ENCODE data around the gene MEGF11. TPM values are rescaled to one million over a fixed set of nuclear protein-coding genes. Genes with fewer than 3 reads are reported as not detected.
"Not testable (repeated sequence)": the region's sequence is repeated elsewhere in the genome, so short reads cannot be mapped to it uniquely, and the experiment has no call there.

The MEGF11 gene
- total RNA-seq, 1 experiment from 2014 or later: 0.03 TPM

DNA sequence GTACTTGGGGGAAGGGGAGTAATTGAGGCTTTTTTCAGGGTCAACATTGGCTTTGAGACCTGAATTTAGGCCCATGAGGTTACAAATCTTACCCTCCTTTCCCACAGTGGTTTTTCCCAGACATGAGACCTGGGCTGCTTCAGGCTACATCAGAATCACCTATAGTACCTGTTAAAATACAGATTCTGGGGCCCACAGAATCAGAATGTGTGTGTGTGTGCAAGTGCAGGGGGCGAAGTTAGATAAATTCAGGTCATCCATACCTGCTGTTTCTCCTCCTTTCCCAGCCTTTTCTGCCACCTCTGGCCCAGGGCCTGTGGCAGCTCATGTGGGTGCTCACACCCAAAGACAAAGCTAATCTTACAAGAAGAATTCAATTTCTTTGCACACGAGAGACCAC is 273.7 kb downstream of the MEGF11 start:
- Histone ChIP-seq H3K36me3 (no peaks in the 10 kb centered on the region), H3K9me3 (replicated peaks) (no peaks in the 10 kb centered on the region), H3K27me3 (replicated peaks) (peaks cover 28% of the 10 kb centered on the region), H3K4me3 (no peak overlapping the region), H3K4me1 (replicated peaks) (no peaks in the 10 kb centered on the region), H3K27ac (no peak overlapping the region)
- DNase-seq (ENCODE audit: low read depth in 1 of 2, low spot score in 2 of 2): no peak

DNA sequence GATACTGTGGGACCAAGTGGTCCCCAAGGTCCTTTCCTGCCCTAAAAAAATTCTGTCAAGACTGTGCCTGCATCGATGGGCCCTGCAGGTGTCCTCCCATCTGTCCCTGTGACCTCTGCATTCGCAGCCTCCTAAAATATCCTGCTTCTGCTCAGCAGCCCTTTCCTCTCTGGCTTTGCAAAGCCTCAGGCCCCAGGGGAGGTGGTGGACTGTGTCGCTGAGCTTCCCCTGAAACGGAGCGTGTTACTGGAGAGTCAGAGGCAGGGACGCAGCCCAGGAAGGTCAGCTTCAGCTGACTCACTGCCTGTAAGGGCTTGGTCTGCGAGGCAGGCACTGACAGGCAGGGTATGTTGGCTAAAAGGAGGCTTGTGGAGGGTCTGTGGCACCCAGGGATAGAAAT is 274.2 kb downstream of the MEGF11 start:
- Histone ChIP-seq H3K9me3 (replicated peaks) (no peaks in the 10 kb centered on the region), H3K4me1 (replicated peaks) (no peaks in the 10 kb centered on the region), H3K4me3 (no peak overlapping the region), H3K27me3 (replicated peaks) (peaks cover 26% of the 10 kb centered on the region), H3K36me3 (no peaks in the 10 kb centered on the region), H3K27ac (no peak overlapping the region)
- DNase-seq (ENCODE audit: low read depth in 1 of 2, low spot score in 2 of 2): no peak

- H3K4me1 ChIP-seq (replicated peaks): no peaks in the 10 kb centered on the region
- peaks cover 23% of the 10 kb centered on the region for H3K27me3 ChIP-seq (replicated peaks)
Observed at GRCh38 chr15:65978110-65978509, 275.4 kb downstream of the MEGF11 start.

DNA sequence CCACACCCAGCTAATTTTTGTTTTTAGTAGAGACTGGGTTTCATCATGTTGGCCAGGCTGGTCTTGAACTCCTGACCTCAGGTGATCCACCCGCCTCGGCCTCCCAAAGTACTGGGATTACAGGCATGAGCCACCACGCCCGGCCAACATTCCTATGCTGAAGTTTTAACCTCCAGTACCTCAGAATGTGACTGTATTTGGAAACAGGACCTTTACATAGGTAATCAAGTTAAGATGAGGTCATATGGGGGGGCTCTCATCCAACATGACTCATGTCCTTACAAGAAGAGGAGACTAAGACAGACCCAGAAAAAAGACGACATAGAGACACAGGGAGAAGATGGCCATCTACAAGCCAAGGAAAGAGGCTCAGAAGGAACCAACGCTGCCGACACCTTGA is 277.4 kb downstream of the MEGF11 start:
- not testable (repeated sequence) for H3K27ac ChIP-seq; H3K9me3 ChIP-seq (replicated peaks); DNase-seq (ENCODE audit: low read depth in 1 of 2, low spot score in 2 of 2); H3K4me3 ChIP-seq; H3K36me3 ChIP-seq; H3K4me1 ChIP-seq (replicated peaks)
- H3K27me3 ChIP-seq (replicated peaks): peaks cover 19% of the 10 kb centered on the region

More at GRCh38 chr15:65978110-65978509, 275.4 kb downstream of the MEGF11 start:
- Histone ChIP-seq H3K4me3 (no peak overlapping the region), H3K9me3 (replicated peaks) (no peaks in the 10 kb centered on the region), H3K27ac (no peak overlapping the region), H3K36me3 (no peaks in the 10 kb centered on the region)
- no peak for DNase-seq (ENCODE audit: low read depth in 1 of 2, low spot score in 2 of 2)

DNA sequence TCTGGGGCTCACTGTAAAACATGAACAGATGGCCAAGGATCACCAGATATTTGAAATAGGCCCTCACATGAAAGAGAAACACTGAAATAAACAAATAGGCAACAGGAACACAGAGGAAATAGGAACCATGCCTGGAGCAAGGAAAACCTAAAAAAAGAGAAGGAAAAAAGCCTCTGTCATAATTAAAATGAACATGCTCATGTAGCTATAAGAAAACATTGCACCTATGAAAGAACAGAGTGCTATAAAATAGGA is 281.9 kb downstream of the MEGF11 start:
- no peak overlapping the region for H3K27ac ChIP-seq
- H3K4me1 ChIP-seq (replicated peaks): no peaks in the 10 kb centered on the region
- H3K9me3 ChIP-seq (replicated peaks): no peaks in the 10 kb centered on the region
- peaks cover 28% of the 10 kb centered on the region for H3K27me3 ChIP-seq (replicated peaks)
- no peak overlapping the region for H3K4me3 ChIP-seq
- DNase-seq (ENCODE audit: low read depth in 1 of 2, low spot score in 2 of 2): no peak
- H3K36me3 ChIP-seq: no peaks in the 10 kb centered on the region

GRCh38 chr15:65970937-65971740 is 282.4 kb downstream of the MEGF11 start:
- no peak for DNase-seq (ENCODE audit: low read depth in 1 of 2, low spot score in 2 of 2)
- Histone ChIP-seq H3K36me3 (no peaks in the 10 kb centered on the region), H3K4me1 (replicated peaks) (no peaks in the 10 kb centered on the region), H3K27me3 (replicated peaks) (peaks cover 28% of the 10 kb centered on the region), H3K9me3 (replicated peaks) (no peaks in the 10 kb centered on the region), H3K4me3 (no peak overlapping the region), H3K27ac (no peak overlapping the region)

DNA sequence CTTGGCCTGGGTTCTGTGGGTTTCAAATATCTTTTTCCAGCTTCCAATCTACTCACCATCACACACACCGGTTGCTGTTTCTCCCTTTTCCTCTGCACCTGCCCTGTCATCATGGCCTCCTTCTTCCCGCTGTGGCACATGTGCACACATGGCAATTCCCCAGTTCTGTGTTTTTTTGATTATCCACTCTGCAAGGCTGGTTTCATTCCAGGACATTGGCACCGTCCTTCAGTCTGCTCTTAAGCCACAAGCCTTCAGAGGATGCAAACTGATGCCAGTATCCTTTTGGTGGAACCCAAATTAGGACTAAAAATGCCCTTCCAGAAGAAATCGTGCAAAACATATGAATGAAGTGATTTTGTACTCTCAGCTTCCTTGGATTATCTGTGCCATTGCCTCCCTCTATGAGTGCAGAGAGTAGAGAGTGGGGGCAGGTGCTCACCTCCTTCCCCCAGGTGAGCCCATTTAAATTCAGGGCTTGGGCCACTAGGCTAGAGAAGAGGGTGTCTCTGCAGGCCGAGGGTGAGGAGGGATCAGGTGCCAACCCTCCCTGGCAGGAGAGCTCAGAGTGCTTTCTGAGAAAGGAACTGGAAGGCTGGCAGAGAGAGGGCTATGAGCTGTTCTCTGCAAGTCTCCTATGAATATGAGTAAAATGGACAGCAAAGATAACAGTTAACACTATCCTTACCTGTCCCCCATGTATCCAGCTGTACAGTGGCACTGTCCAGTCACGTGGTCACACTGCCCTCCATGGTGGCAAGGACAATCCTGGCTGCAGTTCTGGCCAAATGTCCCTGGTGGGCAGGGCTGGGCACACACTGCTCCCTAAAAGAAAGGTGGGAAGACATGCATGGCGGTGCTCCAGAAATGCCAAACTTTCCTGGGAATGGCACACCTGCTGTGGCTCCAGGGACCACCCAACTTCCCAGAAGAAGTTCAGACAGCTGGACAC is 283.4 kb downstream of the MEGF11 start:
- Histone ChIP-seq H3K27me3 (replicated peaks) (peaks cover 28% of the 10 kb centered on the region), H3K36me3 (no peaks in the 10 kb centered on the region), H3K27ac (no peak overlapping the region), H3K4me3 (no peak overlapping the region), H3K9me3 (replicated peaks) (no peaks in the 10 kb centered on the region), H3K4me1 (replicated peaks) (no peaks in the 10 kb centered on the region)
- no peak for DNase-seq (ENCODE audit: low read depth in 1 of 2, low spot score in 2 of 2)

- H3K27me3 ChIP-seq (replicated peaks): peaks cover 24% of the 10 kb centered on the region
- no peak overlapping the region for H3K27ac ChIP-seq
- no peaks in the 10 kb centered on the region for H3K9me3 ChIP-seq (replicated peaks)
- no peak for DNase-seq (ENCODE audit: low read depth in 1 of 2, low spot score in 2 of 2)
- no peaks in the 10 kb centered on the region for H3K36me3 ChIP-seq
- H3K4me3 ChIP-seq: no peak overlapping the region
- no peaks in the 10 kb centered on the region for H3K4me1 ChIP-seq (replicated peaks)
Observed at GRCh38 chr15:65968511-65968910, 285.0 kb downstream of the MEGF11 start.

GRCh38 chr15:65964792-65965433 is 288.6 kb downstream of the MEGF11 start:
- no peak overlapping the region for H3K27ac ChIP-seq
- no peak for DNase-seq (ENCODE audit: low read depth in 1 of 2, low spot score in 2 of 2)
- no peaks in the 10 kb centered on the region for H3K9me3 ChIP-seq (replicated peaks)
- H3K36me3 ChIP-seq: no peaks in the 10 kb centered on the region
- H3K4me1 ChIP-seq (replicated peaks): no peaks in the 10 kb centered on the region
- peaks cover 14% of the 10 kb centered on the region for H3K27me3 ChIP-seq (replicated peaks)
- H3K4me3 ChIP-seq: no peak overlapping the region

- no peaks in the 10 kb centered on the region for H3K4me1 ChIP-seq (replicated peaks)
- peaks cover 23% of the 10 kb centered on the region for H3K27me3 ChIP-seq (replicated peaks)
- no peak overlapping the region for H3K4me3 ChIP-seq
- no peaks in the 10 kb centered on the region for H3K36me3 ChIP-seq
- no peak overlapping the region for H3K27ac ChIP-seq
- no peak for DNase-seq (ENCODE audit: low read depth in 1 of 2, low spot score in 2 of 2)
- no peaks in the 10 kb centered on the region for H3K9me3 ChIP-seq (replicated peaks)
Observed at GRCh38 chr15:65963911-65964482, 289.6 kb downstream of the MEGF11 start.

DNA sequence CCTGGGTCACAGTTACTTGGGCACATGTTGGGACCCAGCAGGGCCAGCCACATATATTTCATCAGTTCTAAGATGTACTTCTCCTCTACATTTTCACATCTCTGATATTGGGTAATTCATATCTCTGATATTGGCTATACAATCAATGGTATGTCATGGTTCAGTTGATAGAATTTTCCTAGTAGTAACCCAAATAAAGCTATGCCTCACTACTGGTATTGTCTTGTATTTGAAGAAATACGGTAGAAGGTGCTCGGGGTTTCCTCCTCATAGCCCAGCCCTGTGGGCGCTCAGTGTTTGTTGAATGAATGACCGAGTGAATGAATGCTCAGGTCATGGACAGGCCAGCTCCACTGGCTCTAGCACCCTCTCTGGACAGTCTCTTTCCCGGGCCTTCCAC is 290.2 kb downstream of the MEGF11 start:
- Histone ChIP-seq H3K9me3 (replicated peaks) (no peaks in the 10 kb centered on the region), H3K4me3 (no peak overlapping the region), H3K27me3 (replicated peaks) (peaks cover 30% of the 10 kb centered on the region), H3K36me3 (no peaks in the 10 kb centered on the region), H3K27ac (no peak overlapping the region), H3K4me1 (replicated peaks) (no peaks in the 10 kb centered on the region)
- no peak for DNase-seq (ENCODE audit: low read depth in 1 of 2, low spot score in 2 of 2)

DNA sequence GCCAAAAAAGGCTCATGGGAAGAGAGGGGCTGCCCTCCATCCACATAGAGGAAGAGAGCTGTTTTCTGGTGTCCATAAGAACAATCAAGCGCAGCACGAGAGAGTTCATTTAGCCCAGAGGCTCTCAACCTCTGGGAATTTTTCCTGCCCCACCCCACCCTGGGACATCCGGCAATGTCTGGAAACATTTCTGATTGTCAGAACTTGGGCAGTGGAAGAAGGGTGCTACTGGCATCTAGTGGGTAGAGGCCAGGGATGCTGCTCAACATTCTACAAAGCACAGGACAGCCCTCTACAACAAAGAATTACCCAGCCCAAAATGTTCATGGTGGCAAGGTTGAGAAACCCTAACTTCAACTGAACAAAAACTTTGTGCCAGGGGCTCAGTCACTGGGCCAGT is 291.4 kb downstream of the MEGF11 start:
- Histone ChIP-seq H3K27ac (no peak overlapping the region), H3K27me3 (replicated peaks) (peaks cover 27% of the 10 kb centered on the region), H3K4me1 (replicated peaks) (no peaks in the 10 kb centered on the region), H3K36me3 (no peaks in the 10 kb centered on the region), H3K4me3 (no peak overlapping the region), H3K9me3 (replicated peaks) (no peaks in the 10 kb centered on the region)
- DNase-seq (ENCODE audit: low read depth in 1 of 2, low spot score in 2 of 2): no peak

DNA sequence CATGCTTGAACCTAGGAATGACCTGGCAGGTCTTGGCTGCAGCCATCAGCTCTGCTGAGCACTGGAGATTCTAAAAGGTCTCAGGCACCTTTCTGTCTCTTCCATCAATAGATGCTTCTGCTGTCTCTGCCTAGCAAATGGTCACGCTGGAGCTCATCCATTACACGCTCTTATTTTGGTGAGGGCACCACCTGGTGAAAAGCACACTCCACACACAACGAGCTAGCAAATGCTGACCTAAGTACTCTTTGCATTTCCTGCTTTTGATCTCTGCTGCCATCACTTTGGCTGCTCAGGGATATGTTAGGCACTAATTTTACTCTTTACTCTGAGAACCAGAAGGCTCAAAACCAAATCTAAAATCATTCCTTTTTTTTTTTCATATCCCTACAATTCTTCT is 293.0 kb downstream of the MEGF11 start:
- Histone ChIP-seq H3K4me1 (replicated peaks) (no peaks in the 10 kb centered on the region), H3K36me3 (no peaks in the 10 kb centered on the region), H3K9me3 (replicated peaks) (no peaks in the 10 kb centered on the region), H3K27me3 (replicated peaks) (peaks cover 25% of the 10 kb centered on the region), H3K27ac (no peak overlapping the region), H3K4me3 (no peak overlapping the region)
- DNase-seq (ENCODE audit: low read depth in 1 of 2, low spot score in 2 of 2): no peak

Data from SJSA1 (cell line).